ENCODE data around the gene PTPRK.

- TF ChIP-seq CTCF (IDR thresholded peaks at IDR 0.05) (no peak), POLR2A (IDR thresholded peaks at IDR 0.05) (no peak)
These were observed 345.7 kb downstream of the PTPRK start for GRCh38 chr6:128174724-128175123.

Data from thyroid gland (tissue), 4 donors.